Liver (tissue), 9 donors: Measurements from ENCODE around the gene HUNK. TPM values are rescaled to one million over a fixed set of nuclear protein-coding genes. Genes with fewer than 3 reads are reported as not detected.

Experiments
- DNase-seq: peaks from one replicate; pipeline ENCODE4 v3.0.0-alpha.2; 2017; ENCODE audit warnings: low spot score
- H3K27ac ChIP-seq, 2 donors: one replicate each; pipeline ENCODE4 v1.7.0; 2013; ENCODE audit warnings: inconsistent platforms in 2 of 2, low read length in 2 of 2, control low read depth in 1 of 2, low read depth in 1 of 2, mild to moderate bottlenecking in 1 of 2
- H3K27me3 ChIP-seq, 4 donors: one replicate each; pipeline versions ENCODE4 v1.6.1 to v1.7.0; 2013; ENCODE audit warnings: low read length in 3 of 4, inconsistent platforms in 1 of 4, mild to moderate bottlenecking in 1 of 4, moderate library complexity in 1 of 4; ENCODE audit not compliant: control insufficient read depth in 4 of 4, insufficient read depth in 4 of 4
- H3K36me3 ChIP-seq, 4 donors: one replicate each; pipeline versions ENCODE4 v1.6.1 to v1.7.0; 2013; ENCODE audit warnings: low read length in 3 of 4, mild to moderate bottlenecking in 3 of 4, low read depth in 1 of 4, moderate library complexity in 1 of 4; ENCODE audit not compliant: control insufficient read depth in 4 of 4, insufficient read depth in 3 of 4
- H3K4me1 ChIP-seq, 4 donors: one replicate each; pipeline versions ENCODE4 v1.6.1 to v1.7.0; 2013; ENCODE audit warnings: low read length in 3 of 4, mild to moderate bottlenecking in 3 of 4, moderate library complexity in 1 of 4; ENCODE audit not compliant: control insufficient read depth in 4 of 4, insufficient read depth in 4 of 4
- H3K4me3 ChIP-seq, 3 donors: one replicate each; pipeline versions ENCODE4 v1.6.1 to v1.7.0; 2013; ENCODE audit warnings: low read length in 3 of 3, control low read depth in 1 of 3, low read depth in 1 of 3, mild to moderate bottlenecking in 1 of 3
- H3K9ac ChIP-seq, 2 donors: one replicate each; pipeline ENCODE4 v1.7.0; 2013; ENCODE audit warnings: low read length in 2 of 2, mild to moderate bottlenecking in 2 of 2, moderate library complexity in 2 of 2, control low read depth in 1 of 2, low read depth in 1 of 2
- H3K9me3 ChIP-seq, 4 donors: one replicate each; pipeline versions ENCODE4 v1.6.1 to v1.7.0; 2013; ENCODE audit warnings: low read length in 3 of 4; ENCODE audit not compliant: control insufficient read depth in 4 of 4
- CTCF ChIP-seq: fragments of 150-350 bp; IDR thresholded peaks from 2 replicates; pipeline ENCODE4 v1.5.1; 2017; ENCODE audit warnings: improper control_type of control experiment, low read depth, low read length; ENCODE audit not compliant: missing input control
- EGR1 ChIP-seq, 2 donors: IDR thresholded peaks; 2 replicates each; pipeline ENCODE4 v1.6.1; 2016 to 2018; ENCODE audit warnings: antibody characterized with exemption in 2 of 2, low read depth in 2 of 2
- FOXA1 ChIP-seq: IDR thresholded peaks from 2 replicates; pipeline ENCODE4 v1.6.1; 2016; ENCODE audit warnings: antibody characterized with exemption
- FOXA2 ChIP-seq: IDR thresholded peaks from 2 replicates; pipeline ENCODE4 v1.6.1; 2016; ENCODE audit warnings: antibody characterized with exemption
- GABPA ChIP-seq, 2 donors: IDR thresholded peaks in 1 of 2; conservative IDR thresholded peaks in 1 of 2; 2 replicates each; pipeline ENCODE4 v1.6.1; 2016; ENCODE audit warnings: antibody characterized with exemption in 2 of 2, mild to moderate bottlenecking in 1 of 2, moderate library complexity in 1 of 2
- HNF4A ChIP-seq, 2 donors: conservative IDR thresholded peaks; 2 replicates each; pipeline ENCODE4 v1.6.1; 2016; ENCODE audit warnings: antibody characterized with exemption in 2 of 2, mild to moderate bottlenecking in 2 of 2
- HNF4G ChIP-seq: IDR thresholded peaks from 2 replicates; pipeline ENCODE4 v1.6.1; 2016; ENCODE audit warnings: antibody characterized with exemption
- JUND ChIP-seq, 2 donors: IDR thresholded peaks; 2 replicates each; pipeline ENCODE4 v1.6.1; 2016; ENCODE audit warnings: antibody characterized with exemption in 2 of 2
- NR2F2 ChIP-seq: IDR thresholded peaks from 2 replicates; pipeline ENCODE4 v1.6.1; 2016; ENCODE audit warnings: antibody characterized with exemption
- RAD21 ChIP-seq, 2 donors: IDR thresholded peaks; 2 replicates each; pipeline ENCODE4 v1.6.1; 2016; ENCODE audit warnings: antibody characterized with exemption in 2 of 2, mild to moderate bottlenecking in 2 of 2
- RXRA ChIP-seq, 2 donors: IDR thresholded peaks; 2 replicates each; pipeline ENCODE4 v1.6.1; 2017 to 2018; ENCODE audit warnings: antibody characterized with exemption in 2 of 2, mild to moderate bottlenecking in 1 of 2
- SP1 ChIP-seq: IDR thresholded peaks from 2 replicates; pipeline ENCODE4 v1.6.1; 2018; ENCODE audit warnings: antibody characterized with exemption, mild to moderate bottlenecking
- TAF1 ChIP-seq: conservative IDR thresholded peaks from 2 replicates; pipeline ENCODE4 v1.6.1; 2016; ENCODE audit warnings: antibody characterized with exemption, mild to moderate bottlenecking
- YY1 ChIP-seq: IDR thresholded peaks from 2 replicates; pipeline ENCODE4 v1.6.1; 2016; ENCODE audit warnings: antibody characterized with exemption, mild to moderate bottlenecking
- WGBS: extraction: QIAGEN DNeasy Blood & Tissue Kit; methylation state at CpG from one replicate; pipeline ENCODE4 v1.1.7; 2013; 5-methylcytosine and 5-hydroxymethylcytosine counted together
- polyA plus RNA-seq, 2 donors: library from polyadenylated mRNA; stranded (reverse) in 1 of 2; unstranded in 1 of 2; fragments of 200-250 nt in 1 of 2; fragments of >200 nt in 1 of 2; fragmentation: Nextera tagmentation in 1 of 2; extraction: Ambion mirVana in 1 of 2; gene quantifications; one replicate each; pipeline versions ENCODE4 v1.2.1 to v1.2.3, GENCODE V29; 2013 to 2015
- total RNA-seq, 2 donors: library from RNA; depleted of rRNA; stranded (reverse); fragments of >200 nt; gene quantifications; one replicate each; pipeline ENCODE4 v1.2.3, GENCODE V29; 2014
- TF ChIP-seq, protein P1 (sequence below): IDR thresholded peaks from 2 replicates; pipeline ENCODE4 v1.6.1; 2016; ENCODE audit warnings: antibody characterized with exemption, mild to moderate bottlenecking
- TF ChIP-seq, protein P2 (sequence below): IDR thresholded peaks from 2 replicates; pipeline ENCODE4 v1.6.1; 2016; ENCODE audit warnings: antibody characterized with exemption
- TF ChIP-seq, protein P3 (sequence below): IDR thresholded peaks from 2 replicates; pipeline ENCODE4 v1.6.1; 2016; ENCODE audit warnings: antibody characterized with exemption
- donor health status: healthy.
- donor health status: healthy.
- donor health status: healthy.
- donor health status: healthy.
- donor health status: healthy.

The HUNK gene
- total and polyA plus RNA-seq, 4 donors: 0.11 to 0.92 (median 0.30) TPM

DNA sequence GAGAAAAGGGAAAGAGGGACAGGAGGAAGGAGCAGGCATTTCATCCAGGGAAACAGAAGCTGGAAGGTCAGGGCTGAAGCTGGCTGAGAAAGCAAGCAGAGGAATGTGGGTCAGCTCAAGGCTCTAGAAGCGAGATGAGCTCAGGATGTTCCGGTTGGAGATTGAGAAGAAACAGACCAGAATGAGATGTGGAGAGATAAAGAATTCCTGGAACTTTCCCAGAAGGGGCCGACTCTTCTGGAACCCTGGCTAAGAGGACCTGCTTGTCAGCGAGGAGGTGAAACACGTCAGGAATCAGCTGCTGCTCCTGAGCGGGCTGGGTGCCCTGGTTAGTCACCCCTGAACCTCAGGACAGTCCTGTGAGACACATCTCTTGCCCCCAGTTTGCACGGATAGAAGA is 75.9 kb downstream of the HUNK start:
- DNase-seq: no peak
- no peaks in the 10 kb centered on the region for H3K27me3 ChIP-seq
- H3K4me1 ChIP-seq: no peaks in the 10 kb centered on the region
- no peak overlapping the region for H3K4me3 ChIP-seq
- H3K36me3 ChIP-seq: no peaks in the 10 kb centered on the region
- H3K9ac ChIP-seq: no peak overlapping the region
- 88% methylated on average over 7 of the region's 7 CpGs for WGBS
- H3K9me3 ChIP-seq: no peaks in the 10 kb centered on the region
- no peak overlapping the region for H3K27ac ChIP-seq
- TF ChIP-seq HNF4G (no peak), RXRA (IDR thresholded peaks at IDR 0.05) (no peak), EGR1 (IDR thresholded peaks at IDR 0.05; ENCODE audit: low read depth in 2 of 2) (no peak), YY1 (no peak), SP1 (no peak), NR2F2 (no peak), FOXA1 (no peak), TAF1 (no peak), RAD21 (IDR thresholded peaks at IDR 0.05) (no peak), HNF4A (conservative IDR thresholded peaks at IDR 0.05) (no peak), GABPA (IDR thresholded peaks at IDR 0.05 in 1 of 2, conservative IDR thresholded peaks at IDR 0.05 in 1 of 2) (no peak), CTCF (no peak), FOXA2 (no peak), JUND (IDR thresholded peaks at IDR 0.05) (no peak)
- TF ChIP-seq, protein P1, sequence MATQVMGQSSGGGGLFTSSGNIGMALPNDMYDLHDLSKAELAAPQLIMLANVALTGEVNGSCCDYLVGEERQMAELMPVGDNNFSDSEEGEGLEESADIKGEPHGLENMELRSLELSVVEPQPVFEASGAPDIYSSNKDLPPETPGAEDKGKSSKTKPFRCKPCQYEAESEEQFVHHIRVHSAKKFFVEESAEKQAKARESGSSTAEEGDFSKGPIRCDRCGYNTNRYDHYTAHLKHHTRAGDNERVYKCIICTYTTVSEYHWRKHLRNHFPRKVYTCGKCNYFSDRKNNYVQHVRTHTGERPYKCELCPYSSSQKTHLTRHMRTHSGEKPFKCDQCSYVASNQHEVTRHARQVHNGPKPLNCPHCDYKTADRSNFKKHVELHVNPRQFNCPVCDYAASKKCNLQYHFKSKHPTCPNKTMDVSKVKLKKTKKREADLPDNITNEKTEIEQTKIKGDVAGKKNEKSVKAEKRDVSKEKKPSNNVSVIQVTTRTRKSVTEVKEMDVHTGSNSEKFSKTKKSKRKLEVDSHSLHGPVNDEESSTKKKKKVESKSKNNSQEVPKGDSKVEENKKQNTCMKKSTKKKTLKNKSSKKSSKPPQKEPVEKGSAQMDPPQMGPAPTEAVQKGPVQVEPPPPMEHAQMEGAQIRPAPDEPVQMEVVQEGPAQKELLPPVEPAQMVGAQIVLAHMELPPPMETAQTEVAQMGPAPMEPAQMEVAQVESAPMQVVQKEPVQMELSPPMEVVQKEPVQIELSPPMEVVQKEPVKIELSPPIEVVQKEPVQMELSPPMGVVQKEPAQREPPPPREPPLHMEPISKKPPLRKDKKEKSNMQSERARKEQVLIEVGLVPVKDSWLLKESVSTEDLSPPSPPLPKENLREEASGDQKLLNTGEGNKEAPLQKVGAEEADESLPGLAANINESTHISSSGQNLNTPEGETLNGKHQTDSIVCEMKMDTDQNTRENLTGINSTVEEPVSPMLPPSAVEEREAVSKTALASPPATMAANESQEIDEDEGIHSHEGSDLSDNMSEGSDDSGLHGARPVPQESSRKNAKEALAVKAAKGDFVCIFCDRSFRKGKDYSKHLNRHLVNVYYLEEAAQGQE: no peak
- TF ChIP-seq, protein P2, sequence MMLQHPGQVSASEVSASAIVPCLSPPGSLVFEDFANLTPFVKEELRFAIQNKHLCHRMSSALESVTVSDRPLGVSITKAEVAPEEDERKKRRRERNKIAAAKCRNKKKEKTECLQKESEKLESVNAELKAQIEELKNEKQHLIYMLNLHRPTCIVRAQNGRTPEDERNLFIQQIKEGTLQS: no peak
- TF ChIP-seq, protein P3, sequence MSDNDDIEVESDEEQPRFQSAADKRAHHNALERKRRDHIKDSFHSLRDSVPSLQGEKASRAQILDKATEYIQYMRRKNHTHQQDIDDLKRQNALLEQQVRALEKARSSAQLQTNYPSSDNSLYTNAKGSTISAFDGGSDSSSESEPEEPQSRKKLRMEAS: no peak

DNA sequence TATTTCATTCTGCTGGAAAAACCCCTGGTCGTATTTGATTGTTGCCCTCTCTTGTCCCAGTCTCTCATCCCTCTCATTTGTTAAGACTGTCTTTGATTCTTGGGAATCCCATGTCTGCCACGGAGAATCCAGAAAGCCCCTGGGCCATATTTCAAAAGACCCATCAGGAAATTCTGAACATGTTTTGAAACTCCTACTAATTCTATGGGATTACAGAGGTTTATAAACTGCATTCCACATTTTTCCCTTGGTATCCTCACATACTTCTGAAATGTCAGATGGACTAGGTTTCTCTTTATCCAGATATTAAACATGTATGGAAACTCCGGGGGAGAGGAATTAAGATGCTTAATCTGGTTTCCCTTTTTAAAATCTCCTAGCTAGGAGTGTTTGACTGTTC is 80.0 kb downstream of the HUNK start:
- no peak overlapping the region for H3K9ac ChIP-seq
- H3K4me3 ChIP-seq: no peak overlapping the region
- 85% methylated on average over 3 of the region's 3 CpGs for WGBS
- H3K27ac ChIP-seq: no peak overlapping the region
- no peak for DNase-seq
- no peak for TF ChIP-seq JUND (IDR thresholded peaks at IDR 0.05)
- TF ChIP-seq NR2F2: no peak
- TF ChIP-seq, protein P1: no peak
- TF ChIP-seq EGR1 (IDR thresholded peaks at IDR 0.05; ENCODE audit: low read depth in 2 of 2): no peak
- no peak for TF ChIP-seq YY1
- no peak for TF ChIP-seq CTCF
- TF ChIP-seq, protein P3: no peak
- no peak for TF ChIP-seq FOXA2
- TF ChIP-seq HNF4A (conservative IDR thresholded peaks at IDR 0.05): no peak
- TF ChIP-seq FOXA1: no peak
- no peaks in the 10 kb centered on the region for H3K4me1 ChIP-seq
- H3K27me3 ChIP-seq: peaks cover 0 to 3% (median 0%) of the 10 kb centered on the region in 4 donors
- H3K36me3 ChIP-seq: no peaks in the 10 kb centered on the region
- H3K9me3 ChIP-seq: no peaks in the 10 kb centered on the region
